ENCODE data around the gene PIGP. TPM values are rescaled to one million over a fixed set of nuclear protein-coding genes. Genes with fewer than 3 reads are reported as not detected.

PIGP gene
- total and polyA plus RNA-seq, 2 donors (not counting 1 experiment from before 2014, with no cell fraction given): 15.8 to 22.7 TPM

GRCh38 chr21:37095821-37096220, 22.9 kb upstream of the PIGP start:
- Mint-ChIP-seq H3K27ac (no peak overlapping the region), H3K4me1 (no peaks in the 10 kb centered on the region), H3K9me3 (ENCODE audit: insufficient read depth) (no peaks in the 10 kb centered on the region), H3K27me3 (no peaks in the 10 kb centered on the region), H3K4me3 (no peak overlapping the region)
- no peak for ATAC-seq (ENCODE audit: low read depth)
- no peaks in the 10 kb centered on the region for H3K79me2 ChIP-seq (ENCODE audit: control insufficient read depth, insufficient read depth, low read length)
- intact Hi-C loops (cut with micrococcal nuclease): no loop called here
- ChIA-PET POLR2A (no interaction called here), CTCF (no interaction called here)
- no CpG with 5 or more reads among the region's 4 CpGs for WGBS (ENCODE audit: insufficient coverage)
- no peak overlapping the region for H3K4me3 ChIP-seq (ENCODE audit: control extremely low read depth in 1 of 5, extremely low read depth in 1 of 5, insufficient read depth in 1 of 5, low read depth in 2 of 5, low read length in 4 of 5)
- H3K27ac ChIP-seq (ENCODE audit: low read length in 2 of 2): no peak overlapping the region
- H2AFZ ChIP-seq (ENCODE audit: insufficient read depth, low read depth, low read length, poor library complexity, severe bottlenecking): no peak overlapping the region
- H3K9ac ChIP-seq (ENCODE audit: low read length): no peak overlapping the region
- H3K4me1 ChIP-seq (ENCODE audit: control insufficient read depth in 2 of 2, insufficient read depth in 2 of 2, low read length in 2 of 2): no peaks in the 10 kb centered on the region
- H4K20me1 ChIP-seq (ENCODE audit: control insufficient read depth, insufficient read depth, low read length, poor library complexity, severe bottlenecking): peaks cover 4% of the 10 kb centered on the region
- peaks cover 0 to 33% of the 10 kb centered on the region in 2 experiments for H3K36me3 ChIP-seq (replicated peaks in 1 of 2; ENCODE audit: control extremely low read depth in 1 of 2, control insufficient read depth in 1 of 2, extremely low read depth in 1 of 2, insufficient read depth in 2 of 2, low read length in 1 of 2)
- no peak overlapping the region for H3K4me2 ChIP-seq (replicated peaks; ENCODE audit: low read depth, low read length, poor library complexity, severe bottlenecking)
- no peak for TF ChIP-seq EZH2 (IDR thresholded peaks at IDR 0.05; ENCODE audit: borderline replicate concordance, insufficient read depth, low read depth, low read length, poor library complexity, severe bottlenecking)
- TF ChIP-seq CTCF (IDR thresholded peaks at IDR 0.05): no peak
- no peak for DNase-seq
- H3K27me3 ChIP-seq (replicated peaks in 1 of 4; ENCODE audit: control extremely low read depth in 1 of 4, control insufficient read depth in 3 of 4, insufficient read depth in 4 of 4, low read length in 3 of 4): no peaks in the 10 kb centered on the region
- H3K9me3 ChIP-seq (ENCODE audit: control extremely low read depth in 1 of 3, control insufficient read depth in 2 of 3, insufficient read depth in 1 of 3, low read length in 2 of 3): no peaks in the 10 kb centered on the region

GRCh38 chr21:37093977-37094376, 21.1 kb upstream of the PIGP start:
- no peak overlapping the region for H3K27ac Mint-ChIP-seq
- CTCF ChIA-PET: no interaction called here

More at GRCh38 chr21:37093977-37094376, 21.1 kb upstream of the PIGP start:
- no peaks in the 10 kb centered on the region for H3K27me3 ChIP-seq (replicated peaks in 1 of 4; ENCODE audit: control extremely low read depth in 1 of 4, control insufficient read depth in 3 of 4, insufficient read depth in 4 of 4, low read length in 3 of 4)
- H3K9me3 ChIP-seq (ENCODE audit: control extremely low read depth in 1 of 3, control insufficient read depth in 2 of 3, insufficient read depth in 1 of 3, low read length in 2 of 3): no peaks in the 10 kb centered on the region
- no peak overlapping the region for H3K4me3 Mint-ChIP-seq
- no peak overlapping the region for H3K4me2 ChIP-seq (replicated peaks; ENCODE audit: low read depth, low read length, poor library complexity, severe bottlenecking)
- TF ChIP-seq CTCF (IDR thresholded peaks at IDR 0.05) (no peak), EZH2 (IDR thresholded peaks at IDR 0.05; ENCODE audit: borderline replicate concordance, insufficient read depth, low read depth, low read length, poor library complexity, severe bottlenecking) (no peak)
- no peaks in the 10 kb centered on the region for H3K27me3 Mint-ChIP-seq
- H3K27ac ChIP-seq (ENCODE audit: low read length in 2 of 2): no peak overlapping the region
- no peak for DNase-seq
- no peaks in the 10 kb centered on the region for H3K9me3 Mint-ChIP-seq (ENCODE audit: insufficient read depth)
- H4K20me1 ChIP-seq (ENCODE audit: control insufficient read depth, insufficient read depth, low read length, poor library complexity, severe bottlenecking): peaks cover 5% of the 10 kb centered on the region
- no peak overlapping the region for H3K9ac ChIP-seq (ENCODE audit: low read length)
- no peak overlapping the region for H2AFZ ChIP-seq (ENCODE audit: insufficient read depth, low read depth, low read length, poor library complexity, severe bottlenecking)
- H3K4me1 ChIP-seq (ENCODE audit: control insufficient read depth in 2 of 2, insufficient read depth in 2 of 2, low read length in 2 of 2): no peaks in the 10 kb centered on the region
- POLR2A ChIA-PET: no interaction called here
- H3K4me1 Mint-ChIP-seq: no peaks in the 10 kb centered on the region
- peaks cover 0 to 46% of the 10 kb centered on the region in 2 experiments for H3K36me3 ChIP-seq (replicated peaks in 1 of 2; ENCODE audit: control extremely low read depth in 1 of 2, control insufficient read depth in 1 of 2, extremely low read depth in 1 of 2, insufficient read depth in 2 of 2, low read length in 1 of 2)
- H3K4me3 ChIP-seq (ENCODE audit: control extremely low read depth in 1 of 5, extremely low read depth in 1 of 5, insufficient read depth in 1 of 5, low read depth in 2 of 5, low read length in 4 of 5): no peak overlapping the region
- ATAC-seq (ENCODE audit: low read depth): no peak
- intact Hi-C loops (cut with micrococcal nuclease): no loop called here
- no peaks in the 10 kb centered on the region for H3K79me2 ChIP-seq (ENCODE audit: control insufficient read depth, insufficient read depth, low read length)

Data from B cell (primary cell).